Measurements from ENCODE around the gene OGFRL1.

OGFRL1 gene

DNA sequence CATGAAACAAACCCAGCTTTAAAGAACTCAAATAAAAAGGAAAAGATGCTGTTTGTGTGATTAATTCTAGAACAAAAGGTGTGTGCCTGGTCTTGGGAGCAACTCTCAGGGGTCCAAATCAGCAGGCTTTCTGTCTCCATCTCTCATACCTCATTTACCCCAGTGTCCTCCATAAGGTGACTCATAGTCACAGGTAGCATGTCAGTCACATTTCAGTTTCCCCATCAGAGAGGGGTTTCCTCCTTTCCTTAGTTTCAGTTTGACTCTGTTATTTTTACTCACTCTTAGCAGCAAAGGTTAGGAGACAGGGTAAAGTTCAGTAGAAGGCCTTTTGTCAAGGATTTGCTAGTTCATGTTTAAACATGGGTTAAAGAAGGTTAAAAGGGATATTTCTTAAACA lies 46.2 kb downstream of the OGFRL1 start:
- DNase-seq (ENCODE audit: low spot score): no peak

DNA sequence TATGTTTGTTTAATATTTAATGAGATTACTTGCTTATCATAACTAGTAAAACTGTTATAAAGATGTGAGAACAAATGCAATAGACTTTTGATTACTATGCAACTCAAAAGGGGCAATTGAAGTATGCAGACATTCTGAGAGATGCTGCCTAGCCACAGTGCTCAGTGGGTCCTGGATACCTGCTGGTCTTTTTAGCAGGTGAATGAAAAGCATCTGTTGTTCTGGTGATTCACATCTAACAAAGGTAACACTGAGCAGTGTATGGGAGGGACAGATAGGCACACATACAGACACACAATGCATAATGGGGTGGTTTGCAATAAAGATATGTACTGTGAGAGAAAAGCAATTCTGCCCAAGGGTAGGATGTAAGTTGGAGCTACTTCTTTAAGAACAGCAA lies 46.9 kb downstream of the OGFRL1 start:
- DNase-seq (ENCODE audit: low spot score): no peak

DNA sequence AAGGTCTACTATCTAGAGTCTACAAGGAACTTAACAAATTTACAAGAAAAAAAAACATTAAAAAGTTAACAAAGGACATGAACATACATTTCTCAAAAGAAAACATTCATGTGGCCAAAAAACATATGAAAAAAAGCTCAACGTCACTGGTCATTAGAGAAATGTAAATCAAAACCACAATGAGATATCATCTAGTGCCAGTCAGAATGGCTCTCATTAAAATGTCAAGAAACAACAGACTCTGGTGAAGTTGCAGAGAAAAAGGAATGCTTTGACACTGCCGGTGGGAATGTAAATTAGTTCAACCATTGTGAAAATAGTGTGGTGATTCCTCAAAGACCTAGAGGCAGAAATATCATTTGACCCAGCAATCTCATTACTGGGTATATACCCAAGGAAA lies 48.3 kb downstream of the OGFRL1 start:
- no peak for DNase-seq (ENCODE audit: low spot score)

DNA sequence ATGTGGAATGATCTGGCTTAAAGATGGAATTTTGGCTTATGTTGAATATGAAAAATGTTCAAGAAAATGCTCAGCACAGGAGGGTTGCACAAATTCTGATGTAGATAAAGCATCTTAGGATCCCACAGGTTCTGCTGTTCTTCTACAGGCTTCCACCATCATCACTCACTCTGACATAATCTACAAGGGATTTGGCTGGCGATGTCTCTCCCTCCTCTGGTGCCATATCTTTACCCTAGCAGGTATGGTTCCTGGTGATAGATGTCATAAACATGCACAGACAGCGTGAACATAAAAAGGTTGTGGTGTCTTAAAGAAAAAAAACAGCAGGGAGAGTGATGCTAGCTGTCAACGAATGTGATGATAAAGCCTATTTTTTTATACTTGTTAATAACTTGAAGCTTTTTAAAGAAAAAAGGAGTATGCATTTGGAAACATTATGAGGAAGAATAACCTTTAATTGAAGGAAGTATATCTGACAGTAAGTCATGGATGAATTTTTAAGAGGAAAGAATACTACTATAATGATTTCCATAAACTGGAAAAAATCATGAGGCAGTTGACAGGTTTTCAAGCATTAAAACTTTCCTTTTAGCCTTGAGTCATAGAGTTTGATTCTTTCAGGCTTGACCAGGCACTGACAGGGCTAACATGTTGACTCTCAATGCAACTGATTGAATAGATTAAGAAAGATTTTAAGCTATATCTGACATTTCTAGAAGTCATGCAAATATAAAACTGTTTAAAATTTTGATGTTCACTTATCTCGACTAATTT lies 50.1 kb downstream of the OGFRL1 start:
- DNase-seq (ENCODE audit: low spot score): no peak

DNA sequence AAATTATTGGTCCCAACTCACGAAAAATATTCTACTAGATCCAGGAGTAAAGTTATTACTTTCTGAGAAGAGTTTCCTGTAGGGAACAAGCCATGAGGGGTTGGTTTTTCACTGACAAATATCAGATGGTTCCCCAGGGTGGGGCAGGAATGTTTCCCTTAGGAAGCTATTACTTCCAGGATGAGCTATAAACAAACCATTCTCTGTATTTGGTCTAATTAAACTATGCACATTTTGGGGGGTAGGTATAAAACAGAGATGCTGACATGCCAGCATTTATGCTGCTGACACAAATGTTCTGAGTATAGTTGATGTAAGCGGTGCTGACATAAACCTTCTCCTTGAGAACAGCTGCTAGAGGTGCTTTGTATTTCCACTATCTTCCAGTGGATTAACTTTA lies 54.2 kb downstream of the OGFRL1 start:
- no peak for DNase-seq (ENCODE audit: low spot score)

DNA sequence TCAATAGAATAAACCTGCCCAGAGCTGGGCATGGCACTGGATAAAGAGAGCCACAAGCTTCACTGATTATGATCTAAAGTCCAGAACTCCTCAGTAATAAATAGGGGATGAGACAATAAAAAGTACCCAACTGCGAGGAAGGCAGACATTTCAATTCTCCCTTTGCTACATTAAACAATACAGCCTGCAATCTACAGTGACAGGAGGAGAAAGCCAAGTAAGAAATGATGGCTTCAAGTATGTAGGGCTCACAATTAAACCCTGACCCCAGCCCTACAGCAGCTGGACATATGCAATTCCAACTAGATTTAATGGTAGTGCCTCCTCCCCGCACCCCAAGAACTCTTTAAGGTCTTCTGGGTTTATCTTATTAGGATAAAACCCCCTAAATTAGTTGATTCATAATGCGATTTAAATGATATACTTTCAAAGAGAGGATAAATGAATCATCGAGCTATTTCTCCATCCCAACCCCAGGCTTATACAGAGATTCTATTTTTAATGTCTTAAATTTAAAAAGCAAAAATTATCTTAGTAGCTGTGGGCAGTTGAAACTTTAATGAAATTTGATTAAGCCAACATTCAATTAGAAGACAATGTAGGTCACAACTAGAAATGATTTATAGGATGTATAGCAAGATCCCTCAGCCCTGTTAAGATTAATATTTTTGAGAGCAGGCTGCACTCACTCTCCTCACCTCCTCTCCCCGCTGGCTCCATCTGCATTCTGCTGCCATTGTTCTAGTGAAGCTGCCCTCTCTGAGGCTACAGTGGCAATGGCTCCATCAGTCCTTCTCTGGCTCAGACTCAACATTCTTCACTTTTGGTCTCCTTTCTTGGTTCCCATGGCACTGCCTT lies 57.1 kb downstream of the OGFRL1 start:
- DNase-seq (ENCODE audit: low spot score): no peak

DNA sequence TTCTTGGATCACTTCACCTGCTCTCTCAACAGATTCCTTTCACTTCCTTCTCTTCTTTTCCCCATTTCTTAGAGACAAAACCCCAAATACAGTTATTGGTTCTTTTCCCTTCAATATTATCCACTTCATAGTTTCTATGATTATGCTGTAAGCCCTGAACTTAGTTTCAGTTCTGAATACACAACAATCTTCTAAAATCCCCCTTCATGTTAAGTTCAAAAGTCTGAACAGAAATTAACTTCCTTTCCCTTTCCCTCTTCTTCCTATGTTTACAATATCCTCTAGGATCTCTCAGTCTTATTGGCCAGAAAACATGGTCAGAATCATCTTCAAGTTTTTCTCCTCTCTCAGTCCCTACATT lies 57.7 kb downstream of the OGFRL1 start:
- DNase-seq (ENCODE audit: low spot score): no peak

DNA sequence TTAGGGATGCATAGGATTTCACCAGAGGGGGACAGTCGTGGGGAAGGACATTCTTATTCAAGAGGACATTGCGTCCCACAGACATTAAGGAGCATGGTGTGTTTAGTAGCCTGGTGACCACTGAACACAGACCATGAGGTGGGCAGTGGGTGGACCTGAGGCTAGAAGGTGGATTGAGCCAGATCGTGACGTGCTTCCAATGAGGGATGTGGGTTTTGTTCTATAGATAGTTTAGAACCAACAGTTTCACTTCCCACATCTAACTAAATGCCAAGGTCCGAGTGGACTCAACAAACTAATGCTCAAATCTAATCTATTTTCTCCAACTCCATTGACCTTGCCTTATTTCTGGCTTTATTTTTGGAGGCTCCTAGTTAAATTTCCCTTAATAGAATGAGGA lies 58.5 kb downstream of the OGFRL1 start:
- no peak for DNase-seq (ENCODE audit: low spot score)

DNA sequence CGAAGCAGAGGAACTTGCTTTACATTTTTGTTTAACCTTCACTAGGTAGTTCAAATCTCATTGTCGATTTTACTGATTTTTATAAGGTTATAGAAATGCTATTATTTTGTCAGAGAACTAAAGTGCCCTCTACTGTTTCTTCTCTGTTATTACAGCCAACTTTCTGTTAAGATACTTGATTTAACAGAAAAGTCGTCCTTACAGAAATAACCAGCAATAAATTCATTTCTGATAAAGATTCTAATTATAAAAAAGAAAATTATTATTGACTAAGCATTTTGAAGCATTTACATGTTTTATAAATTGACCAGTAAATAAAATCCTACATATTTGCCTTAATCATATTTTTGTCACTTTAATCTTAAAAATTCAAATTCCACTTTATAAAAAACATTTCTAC lies 60.8 kb downstream of the OGFRL1 start:
- DNase-seq (ENCODE audit: low spot score): peak; percentile 52

DNA sequence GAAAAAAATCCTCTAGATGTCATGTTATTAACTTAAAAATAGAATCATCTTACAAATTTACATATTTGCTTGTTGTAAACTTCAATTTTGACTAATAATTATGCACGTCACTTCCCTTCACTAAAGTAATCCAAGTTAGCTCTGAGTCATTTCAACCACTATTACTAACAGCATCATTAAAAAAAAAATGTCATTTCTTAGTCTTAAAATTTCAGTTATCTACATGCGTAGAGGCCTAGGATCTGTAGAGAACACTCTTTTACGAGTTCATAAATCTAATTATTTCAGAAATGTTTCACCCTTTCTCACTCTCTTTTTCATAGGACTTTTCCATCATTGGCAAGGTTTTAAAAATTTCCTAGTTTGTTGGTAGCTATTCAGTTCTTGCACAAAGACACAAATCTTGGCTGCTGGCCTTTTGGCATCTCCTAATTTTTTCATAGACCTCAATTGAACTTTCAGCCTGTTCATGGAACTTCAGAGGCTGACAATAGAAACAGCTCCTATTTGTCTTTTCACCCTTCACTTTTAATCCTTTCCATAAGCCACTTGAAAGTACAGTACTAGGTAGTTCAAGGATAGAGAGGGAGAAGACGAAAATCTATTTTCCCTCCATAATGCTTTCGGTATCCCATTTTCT lies 61.5 kb downstream of the OGFRL1 start:
- no peak for DNase-seq (ENCODE audit: low spot score)

DNA sequence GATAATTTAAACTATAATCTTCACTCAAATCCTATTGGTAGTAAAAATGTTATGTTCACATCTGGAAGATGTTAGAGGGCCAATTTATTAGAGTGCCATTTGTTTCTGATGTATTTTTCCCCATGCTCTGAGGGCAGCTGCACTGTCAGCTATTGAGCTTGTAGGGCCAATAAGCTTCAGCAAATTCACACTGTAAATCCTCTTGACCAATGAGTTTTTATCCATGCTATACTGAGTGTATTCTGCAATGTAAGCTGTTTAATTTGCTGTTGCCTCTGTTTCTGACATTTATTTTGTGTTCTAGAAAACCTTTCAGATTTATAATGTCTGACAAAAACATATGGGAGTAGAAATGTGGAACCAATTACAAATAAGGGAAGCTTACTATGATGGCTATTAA lies 62.6 kb downstream of the OGFRL1 start:
- DNase-seq (ENCODE audit: low spot score): no peak

All from LoVo (cell line).